Calu3 (cell line): Measurements from ENCODE around the gene CRCP. TPM values are rescaled to one million over a fixed set of nuclear protein-coding genes. Genes with fewer than 3 reads are reported as not detected.
A peak's percentile ranks its signal among the peaks of the same experiment; 100 is the strongest.
"Not testable (repeated sequence)": the region's sequence is repeated elsewhere in the genome, so short reads cannot be mapped to it uniquely, and the experiment has no call there.

Experiments
- Bru-seq: library from RNA; stranded (reverse); fragments of 400-500 nt; gene quantifications from one replicate; lab custom pipeline; 2021; lab: Mats Ljungman, UMichigan
- BruChase-seq, 2 experiments: library from RNA; stranded (reverse); fragments of 400-500 nt; gene quantifications; one replicate each; lab custom pipeline; 2021; lab: Mats Ljungman, UMichigan
- BruUV-seq: library from RNA; stranded (reverse); fragments of 400-500 nt; replicated peaks from 2 replicates; lab custom pipeline; 2021; lab: Mats Ljungman, UMichigan
- CTCF ChIA-PET: fragments of 300-600 bp; sonication (Branson Sonifier 250); formaldehyde crosslinking; loops from one replicate; lab custom pipeline; 2022; ENCODE audit warnings: antibody characterized with exemption; lab: Charles Lee
- DNase-seq: peaks from one replicate; pipeline ENCODE4 v3.0.0; 2022
- H3K27ac Mint-ChIP-seq: one replicate; pipeline ENCODE4 v1.8.0; 2022; ENCODE audit warnings: mixed read lengths; ENCODE audit not compliant: unreplicated experiment
- H3K27me3 Mint-ChIP-seq: one replicate; pipeline ENCODE4 v1.8.0; 2022; ENCODE audit warnings: mixed read lengths; ENCODE audit not compliant: unreplicated experiment
- H3K36me3 Mint-ChIP-seq: one replicate; pipeline ENCODE4 v1.8.0; 2022; ENCODE audit warnings: mild to moderate bottlenecking, moderate library complexity, mixed read lengths; ENCODE audit not compliant: insufficient read depth, unreplicated experiment
- H3K4me1 Mint-ChIP-seq: one replicate; pipeline ENCODE4 v1.8.0; 2022; ENCODE audit warnings: mild to moderate bottlenecking, low read depth, mixed read lengths; ENCODE audit not compliant: unreplicated experiment
- H3K4me3 Mint-ChIP-seq: one replicate; pipeline ENCODE4 v1.8.0; 2022; ENCODE audit warnings: mild to moderate bottlenecking, low read depth, moderate library complexity, mixed read lengths; ENCODE audit not compliant: unreplicated experiment
- H3K9me3 Mint-ChIP-seq: one replicate; pipeline ENCODE4 v1.8.0; 2022; ENCODE audit warnings: low read depth, mixed read lengths; ENCODE audit not compliant: unreplicated experiment
- CTCF ChIP-seq: fragments of 200-600 bp; IDR thresholded peaks from one replicate; pipeline ENCODE4 v1.8.0; 2022; ENCODE audit warnings: antibody characterized with exemption; ENCODE audit not compliant: unreplicated experiment
- intact Hi-C: fragments of 100-400 bp; cut with micrococcal nuclease; formaldehyde crosslinking; loops from one replicate; pipeline ENCODE4 v1.10.0; 2022; ENCODE audit not compliant: unreplicated experiment
- long read RNA-seq: library from polyadenylated mRNA; stranded (forward); transcript quantifications from one replicate; pipeline ENCODE4 v2.0.0, GENCODE V29; 2022
- total RNA-seq: library from RNA; stranded (reverse); gene quantifications from 2 replicates; pipeline ENCODE4 v1.2.3, GENCODE V29; 2022

The CRCP gene
- total RNA-seq (30.1 and 30.2 TPM in 2 replicates), Bru-seq, nascent RNA (percentile 88 among the genes with signal in this experiment), BruChase-seq, experiment 1, labeled RNA remaining after a 6-hour chase (percentile 97 among the genes with signal in this experiment), BruChase-seq, experiment 2, labeled RNA remaining after a 2-hour chase (percentile 98 among the genes with signal in this experiment)
- long read RNA-seq, partial matches to known transcripts: 0 of 5 reads
- long read RNA-seq, other reads (novel, unspliced or antisense): 5 of 5 reads

DNA sequence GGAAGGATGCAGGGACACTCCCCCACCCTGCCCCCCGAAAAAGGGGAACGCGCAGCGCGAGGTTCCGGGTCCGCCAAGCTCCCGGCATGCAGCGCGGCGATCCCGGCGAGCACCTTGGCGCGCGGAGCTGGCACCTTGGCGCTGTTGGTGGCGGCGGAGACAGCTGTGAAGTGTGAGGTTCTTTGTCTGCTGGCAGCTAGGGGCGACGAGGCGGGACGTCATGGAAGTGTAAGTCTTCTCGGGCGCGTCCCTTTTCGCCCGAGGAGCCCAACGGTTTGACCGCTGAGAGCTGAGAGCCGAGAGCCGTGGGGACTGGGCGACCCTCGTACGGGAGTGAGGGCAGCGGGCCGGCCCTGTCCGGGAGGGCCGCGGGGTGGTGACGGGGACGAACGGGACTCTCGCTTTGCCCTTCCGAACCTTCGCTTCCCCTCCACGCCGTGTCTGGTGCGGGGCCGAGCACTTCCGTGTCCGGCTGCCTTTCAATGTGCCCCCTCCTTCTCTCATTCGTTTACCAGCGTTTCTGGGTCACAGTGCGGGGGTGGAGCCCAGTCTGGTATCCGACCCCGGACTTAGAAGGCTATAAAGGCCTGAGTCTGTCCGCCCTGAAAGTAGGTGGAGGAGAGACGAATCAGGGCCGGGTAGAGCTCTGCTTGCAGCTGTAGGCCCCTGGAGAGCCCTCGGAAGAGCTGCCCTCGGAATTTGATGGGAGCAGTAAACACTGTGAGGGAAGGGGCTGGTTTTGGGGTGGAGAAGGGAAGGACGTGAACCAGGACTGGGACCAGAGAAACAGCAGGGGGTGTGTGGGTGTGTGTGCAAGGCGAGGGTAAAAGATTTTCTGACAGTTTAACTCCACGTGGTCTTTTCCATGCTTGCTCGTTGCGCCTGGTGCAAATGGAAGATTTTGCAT is at the start of gene CRCP:
Gene CRCP, plus strand, starts transcription at position 105 of the 907 bp plus-strand sequence. Its CDS starts 116 bp downstream, at position 221.
- TSS peak; percentile 79 for BruUV-seq
- no peak for TF ChIP-seq CTCF
- peak; percentile 77 for DNase-seq
- CTCF ChIA-PET: interaction anchor here (1.0 kb wide), 1 partner anchor 379 kb away, joined by 3 read pairs; no protein-coding TSS in a partner anchor
- H3K9me3 Mint-ChIP-seq: no peaks in the 10 kb centered on the region
- H3K27me3 Mint-ChIP-seq: no peaks in the 10 kb centered on the region
- H3K27ac Mint-ChIP-seq: peak within 1 kb of the TSS; percentile 81
- peaks cover 29% of the 10 kb centered on the region for H3K36me3 Mint-ChIP-seq
- H3K4me1 Mint-ChIP-seq: peaks cover 17% of the 10 kb centered on the region
- H3K4me3 Mint-ChIP-seq: peak within 1 kb of the TSS; percentile 97
- intact Hi-C loops: no loop called here

GRCh38 chr7:66069732-66070131 is 44.9 kb upstream of the CRCP start:
- intact Hi-C loops: no loop called here
- Mint-ChIP-seq H3K4me1 (peaks cover 5% of the 10 kb centered on the region), H3K27ac (no peak overlapping the region), H3K36me3 (no peaks in the 10 kb centered on the region), H3K27me3 (no peaks in the 10 kb centered on the region), H3K9me3 (no peaks in the 10 kb centered on the region), H3K4me3 (no peak overlapping the region)
- CTCF ChIA-PET: no interaction called here
- BruUV-seq: no TSS peak
- TF ChIP-seq CTCF: no peak
- DNase-seq: no peak

DNA sequence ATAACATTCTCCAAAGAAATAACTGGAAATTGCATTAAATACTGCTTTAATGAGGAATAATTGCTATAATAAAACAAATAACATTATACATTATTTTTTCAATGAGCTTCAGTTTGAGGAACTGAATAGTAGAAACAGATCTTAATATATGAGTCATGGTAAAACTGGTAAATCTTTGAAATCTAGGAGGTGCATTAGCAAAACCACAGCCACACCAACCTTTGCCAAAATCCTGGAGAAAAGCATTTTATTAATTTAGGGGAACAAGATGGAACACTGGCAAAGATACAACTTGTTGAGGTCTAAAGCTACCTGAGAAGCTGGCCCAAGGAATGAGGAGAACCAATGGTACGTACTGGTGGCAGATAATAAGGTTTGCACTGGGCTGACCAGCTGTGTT is 44.4 kb upstream of the CRCP start:
- intact Hi-C loops: no loop called here
- Mint-ChIP-seq H3K9me3 (no peaks in the 10 kb centered on the region), H3K4me3 (no peak overlapping the region), H3K27ac (no peak overlapping the region), H3K27me3 (no peaks in the 10 kb centered on the region), H3K36me3 (no peaks in the 10 kb centered on the region), H3K4me1 (peaks cover 5% of the 10 kb centered on the region)
- no TSS peak for BruUV-seq
- TF ChIP-seq CTCF: no peak
- DNase-seq: no peak
- CTCF ChIA-PET: no interaction called here

GRCh38 chr7:66072208-66072607 is 42.4 kb upstream of the CRCP start:
- H3K4me3 Mint-ChIP-seq, H3K27ac Mint-ChIP-seq, H3K4me1 Mint-ChIP-seq, H3K27me3 Mint-ChIP-seq, BruUV-seq, DNase-seq, intact Hi-C loops, H3K9me3 Mint-ChIP-seq: not testable (repeated sequence)
- CTCF ChIA-PET: interaction anchor here (1.5 kb wide), 1 partner anchor 41 kb away, joined by 14 read pairs; no protein-coding TSS in a partner anchor
- peaks cover 17% of the 10 kb centered on the region for H3K36me3 Mint-ChIP-seq
